ENCODE results near the gene SRBD1.

- TF ChIP-seq TCF12 (IDR thresholded peaks at IDR 0.05; ENCODE audit: low read depth, low read length), result no peak
- TF ChIP-seq EGR1 (IDR thresholded peaks at IDR 0.05; ENCODE audit: borderline replicate concordance, low read depth, low read length), result no peak
- no peak for TF ChIP-seq POLR2A (IDR thresholded peaks at IDR 0.05; ENCODE audit: control extremely low read depth in 1 of 2, low read depth in 2 of 2, low read length in 2 of 2)
- TF ChIP-seq PHF8 (conservative IDR thresholded peaks at IDR 0.05; ENCODE audit: low read depth, low read length), result no peak
- no peak for TF ChIP-seq POLR2AphosphoS5 (IDR thresholded peaks at IDR 0.05; ENCODE audit: low read depth, low read length)
- no peak for TF ChIP-seq CTCF (IDR thresholded peaks at IDR 0.05; ENCODE audit: control extremely low read depth in 1 of 3, insufficient read depth in 1 of 3, low read depth in 1 of 3, low read length in 3 of 3)
Observed at GRCh38 chr2:45353879-45354278, 257.2 kb downstream of the SRBD1 start.

Measured in H1 (cell line).